RCC 7860 (cell line): ENCODE data around the gene CCDC57.
"Not testable (repeated sequence)": the region's sequence is repeated elsewhere in the genome, so short reads cannot be mapped to it uniquely, and the experiment has no call there.

Experiments used
- DNase-seq: peaks from one replicate; pipeline ENCODE4 v3.0.0-alpha.2; 2015; ENCODE audit warnings: low spot score
- FAIRE-seq: peaks from 2 replicates; lab custom pipeline; 2012; peaks lifted over from hg19 to GRCh38; lab: Jason Lieb, UNC

The CCDC57 gene

GRCh38 chr17:82179412-82179811 is 33.2 kb downstream of the CCDC57 start:
- FAIRE-seq (no peak), DNase-seq (no peak)

GRCh38 chr17:82178499-82179261 is 34.0 kb downstream of the CCDC57 start:
- DNase-seq (no peak), FAIRE-seq (no peak)

GRCh38 chr17:82177761-82178498 is 34.7 kb downstream of the CCDC57 start:
- no peak for FAIRE-seq
- DNase-seq: no peak

- no peak for FAIRE-seq
- no peak for DNase-seq
Measured at GRCh38 chr17:82177276-82177675, 35.4 kb downstream of the CCDC57 start.

- FAIRE-seq: no peak
- no peak for DNase-seq
Measured at GRCh38 chr17:82175951-82176350, 36.7 kb downstream of the CCDC57 start.

GRCh38 chr17:82175201-82175600 is 37.4 kb downstream of the CCDC57 start:
- FAIRE-seq: no peak
- no peak for DNase-seq

- not testable (repeated sequence) for DNase-seq, FAIRE-seq
Measured at GRCh38 chr17:82174042-82174857, 38.4 kb downstream of the CCDC57 start.

GRCh38 chr17:82173351-82174041 is 39.1 kb downstream of the CCDC57 start:
- FAIRE-seq (no peak), DNase-seq (no peak)

- FAIRE-seq (no peak), DNase-seq (no peak)
Measured at GRCh38 chr17:82172486-82173160, 40.0 kb downstream of the CCDC57 start.

- FAIRE-seq (no peak), DNase-seq (no peak)
Measured at GRCh38 chr17:82171750-82172375, 40.8 kb downstream of the CCDC57 start.

GRCh38 chr17:82170412-82170961 is 42.2 kb downstream of the CCDC57 start:
- no peak for DNase-seq
- no peak for FAIRE-seq

- no peak for DNase-seq
- FAIRE-seq: no peak
Measured at GRCh38 chr17:82168568-82168967, 44.1 kb downstream of the CCDC57 start.

- FAIRE-seq: no peak
- no peak for DNase-seq
Measured at GRCh38 chr17:82167028-82167427, 45.6 kb downstream of the CCDC57 start.

- FAIRE-seq (no peak), DNase-seq (no peak)
Measured at GRCh38 chr17:82164853-82165252, 47.8 kb downstream of the CCDC57 start.

GRCh38 chr17:82161216-82161615 is 51.4 kb downstream of the CCDC57 start:
- FAIRE-seq (no peak), DNase-seq (no peak)

GRCh38 chr17:82160075-82160474 is 52.6 kb downstream of the CCDC57 start:
- DNase-seq (no peak), FAIRE-seq (no peak)

GRCh38 chr17:82158825-82159224 is 53.8 kb downstream of the CCDC57 start:
- FAIRE-seq (no peak), DNase-seq (no peak)

GRCh38 chr17:82157046-82158035 is 55.3 kb downstream of the CCDC57 start:
- no peak for FAIRE-seq

More at GRCh38 chr17:82157046-82158035, 55.3 kb downstream of the CCDC57 start:
- no peak for DNase-seq
